ENCODE results near the gene DHX38.

DNA sequence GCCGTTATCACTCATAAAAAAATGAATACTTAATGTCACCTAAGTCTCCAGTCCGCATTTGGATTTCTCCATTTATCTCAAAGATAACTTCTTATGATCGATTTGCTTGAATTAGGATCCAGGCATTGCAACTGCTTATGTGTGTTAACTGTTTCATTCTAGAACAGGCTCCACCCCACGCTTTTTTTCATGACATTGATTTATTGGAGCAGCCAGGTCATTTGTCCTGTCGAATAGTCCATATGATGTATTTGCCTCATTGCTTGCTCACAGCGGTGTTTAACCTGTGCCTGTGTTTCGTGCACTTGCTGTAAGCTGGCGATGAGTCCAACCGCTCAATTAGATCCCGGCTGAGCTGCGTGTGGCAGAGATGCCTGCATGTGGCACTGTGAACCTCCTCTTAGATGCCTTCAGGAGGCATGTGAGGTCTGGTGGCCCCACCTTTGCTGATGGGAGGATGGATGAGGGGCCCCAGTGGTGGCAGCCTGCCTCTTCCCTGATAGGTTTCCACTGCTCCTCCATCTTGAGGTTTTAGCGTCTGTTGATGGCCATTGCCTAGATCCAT lies 16.4 kb downstream of the DHX38 start:
- TF ChIP-seq, protein P1, sequence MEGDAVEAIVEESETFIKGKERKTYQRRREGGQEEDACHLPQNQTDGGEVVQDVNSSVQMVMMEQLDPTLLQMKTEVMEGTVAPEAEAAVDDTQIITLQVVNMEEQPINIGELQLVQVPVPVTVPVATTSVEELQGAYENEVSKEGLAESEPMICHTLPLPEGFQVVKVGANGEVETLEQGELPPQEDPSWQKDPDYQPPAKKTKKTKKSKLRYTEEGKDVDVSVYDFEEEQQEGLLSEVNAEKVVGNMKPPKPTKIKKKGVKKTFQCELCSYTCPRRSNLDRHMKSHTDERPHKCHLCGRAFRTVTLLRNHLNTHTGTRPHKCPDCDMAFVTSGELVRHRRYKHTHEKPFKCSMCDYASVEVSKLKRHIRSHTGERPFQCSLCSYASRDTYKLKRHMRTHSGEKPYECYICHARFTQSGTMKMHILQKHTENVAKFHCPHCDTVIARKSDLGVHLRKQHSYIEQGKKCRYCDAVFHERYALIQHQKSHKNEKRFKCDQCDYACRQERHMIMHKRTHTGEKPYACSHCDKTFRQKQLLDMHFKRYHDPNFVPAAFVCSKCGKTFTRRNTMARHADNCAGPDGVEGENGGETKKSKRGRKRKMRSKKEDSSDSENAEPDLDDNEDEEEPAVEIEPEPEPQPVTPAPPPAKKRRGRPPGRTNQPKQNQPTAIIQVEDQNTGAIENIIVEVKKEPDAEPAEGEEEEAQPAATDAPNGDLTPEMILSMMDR (IDR thresholded peaks at IDR 0.05; ENCODE audit: low read depth, low read length, missing input control) = no peak
- TF ChIP-seq, protein P2, sequence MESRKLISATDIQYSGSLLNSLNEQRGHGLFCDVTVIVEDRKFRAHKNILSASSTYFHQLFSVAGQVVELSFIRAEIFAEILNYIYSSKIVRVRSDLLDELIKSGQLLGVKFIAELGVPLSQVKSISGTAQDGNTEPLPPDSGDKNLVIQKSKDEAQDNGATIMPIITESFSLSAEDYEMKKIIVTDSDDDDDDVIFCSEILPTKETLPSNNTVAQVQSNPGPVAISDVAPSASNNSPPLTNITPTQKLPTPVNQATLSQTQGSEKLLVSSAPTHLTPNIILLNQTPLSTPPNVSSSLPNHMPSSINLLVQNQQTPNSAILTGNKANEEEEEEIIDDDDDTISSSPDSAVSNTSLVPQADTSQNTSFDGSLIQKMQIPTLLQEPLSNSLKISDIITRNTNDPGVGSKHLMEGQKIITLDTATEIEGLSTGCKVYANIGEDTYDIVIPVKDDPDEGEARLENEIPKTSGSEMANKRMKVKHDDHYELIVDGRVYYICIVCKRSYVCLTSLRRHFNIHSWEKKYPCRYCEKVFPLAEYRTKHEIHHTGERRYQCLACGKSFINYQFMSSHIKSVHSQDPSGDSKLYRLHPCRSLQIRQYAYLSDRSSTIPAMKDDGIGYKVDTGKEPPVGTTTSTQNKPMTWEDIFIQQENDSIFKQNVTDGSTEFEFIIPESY (IDR thresholded peaks at IDR 0.05) = no peak
- TF ChIP-seq YY1 (IDR thresholded peaks at IDR 0.05) (no peak), RXRA (IDR thresholded peaks at IDR 0.05) (no peak)
